WERI-Rb-1 (cell line): ENCODE results near the gene MBP.

Experiments used
- DNase-seq: peaks from one replicate; pipeline ENCODE4 v3.0.0-alpha.2; 2020
- H3K27ac ChIP-seq: fragments of 250-450 bp; sonication (Bioruptor Pico); 2 replicates; pipeline ENCODE4 v1.5.1; 2020; ENCODE audit warnings: mild to moderate bottlenecking, moderate library complexity
- H3K27me3 ChIP-seq: fragments of 250-450 bp; sonication (Bioruptor Pico); 2 replicates; pipeline ENCODE4 v1.5.1; 2021; ENCODE audit warnings: mild to moderate bottlenecking, low read depth, moderate library complexity; ENCODE audit not compliant: insufficient read depth, severe bottlenecking
- H3K36me3 ChIP-seq: fragments of 250-450 bp; sonication (Bioruptor Pico); 2 replicates; pipeline ENCODE4 v1.5.1; 2020; ENCODE audit warnings: mild to moderate bottlenecking, moderate library complexity
- H3K4me3 ChIP-seq: 2 replicates; pipeline ENCODE4 v1.5.1; 2011; ENCODE audit warnings: low read depth, mild to moderate bottlenecking, control low read depth, low read length
- H3K9me3 ChIP-seq: fragments of 250-450 bp; sonication (Bioruptor Pico); 2 replicates; pipeline ENCODE4 v1.5.1; 2021; ENCODE audit warnings: mild to moderate bottlenecking, moderate library complexity; ENCODE audit not compliant: severe bottlenecking
- CTCF ChIP-seq: IDR thresholded peaks from 2 replicates; pipeline ENCODE4 v1.5.1; 2011; ENCODE audit warnings: low read depth, mild to moderate bottlenecking, control low read depth, inconsistent platforms, low read length

The MBP gene

GRCh38 chr18:77052297-77052982, 80.1 kb downstream of the MBP start:
- TF ChIP-seq CTCF, result no peak
- H3K27me3 ChIP-seq, result no peaks in the 10 kb centered on the region
- DNase-seq, result no peak
- H3K27ac ChIP-seq, result no peak overlapping the region
- no peak overlapping the region for H3K4me3 ChIP-seq
- H3K9me3 ChIP-seq, result no peaks in the 10 kb centered on the region
- H3K36me3 ChIP-seq, result no peaks in the 10 kb centered on the region

- H3K4me3 ChIP-seq, result no peak overlapping the region
- no peaks in the 10 kb centered on the region for H3K9me3 ChIP-seq
- DNase-seq, result no peak
- no peak for TF ChIP-seq CTCF
- no peak overlapping the region for H3K27ac ChIP-seq
- no peaks in the 10 kb centered on the region for H3K27me3 ChIP-seq
- H3K36me3 ChIP-seq, result no peaks in the 10 kb centered on the region
These were observed 80.8 kb downstream of the MBP start for GRCh38 chr18:77051581-77052296.

GRCh38 chr18:77049938-77050337, 82.6 kb downstream of the MBP start:
- no peak overlapping the region for H3K27ac ChIP-seq
- no peaks in the 10 kb centered on the region for H3K9me3 ChIP-seq
- DNase-seq, result no peak
- TF ChIP-seq CTCF, result no peak
- H3K36me3 ChIP-seq, result no peaks in the 10 kb centered on the region
- peaks cover 7% of the 10 kb centered on the region for H3K27me3 ChIP-seq
- H3K4me3 ChIP-seq, result no peak overlapping the region

- Histone ChIP-seq H3K27ac (no peak overlapping the region), H3K4me3 (no peak overlapping the region), H3K9me3 (no peaks in the 10 kb centered on the region), H3K36me3 (no peaks in the 10 kb centered on the region), H3K27me3 (peaks cover 7% of the 10 kb centered on the region)
- TF ChIP-seq CTCF, result no peak
- DNase-seq, result no peak
These were observed 84.7 kb downstream of the MBP start for GRCh38 chr18:77047803-77048419.

- TF ChIP-seq CTCF, result no peak
- no peaks in the 10 kb centered on the region for H3K9me3 ChIP-seq
- no peak for DNase-seq
- H3K27me3 ChIP-seq, result peaks cover 7% of the 10 kb centered on the region
- H3K36me3 ChIP-seq, result no peaks in the 10 kb centered on the region
- no peak overlapping the region for H3K27ac ChIP-seq
- no peak overlapping the region for H3K4me3 ChIP-seq
These were observed 85.6 kb downstream of the MBP start for GRCh38 chr18:77046994-77047393.
